ENCODE measurements around the gene SIGLEC1.

The SIGLEC1 gene

DNA sequence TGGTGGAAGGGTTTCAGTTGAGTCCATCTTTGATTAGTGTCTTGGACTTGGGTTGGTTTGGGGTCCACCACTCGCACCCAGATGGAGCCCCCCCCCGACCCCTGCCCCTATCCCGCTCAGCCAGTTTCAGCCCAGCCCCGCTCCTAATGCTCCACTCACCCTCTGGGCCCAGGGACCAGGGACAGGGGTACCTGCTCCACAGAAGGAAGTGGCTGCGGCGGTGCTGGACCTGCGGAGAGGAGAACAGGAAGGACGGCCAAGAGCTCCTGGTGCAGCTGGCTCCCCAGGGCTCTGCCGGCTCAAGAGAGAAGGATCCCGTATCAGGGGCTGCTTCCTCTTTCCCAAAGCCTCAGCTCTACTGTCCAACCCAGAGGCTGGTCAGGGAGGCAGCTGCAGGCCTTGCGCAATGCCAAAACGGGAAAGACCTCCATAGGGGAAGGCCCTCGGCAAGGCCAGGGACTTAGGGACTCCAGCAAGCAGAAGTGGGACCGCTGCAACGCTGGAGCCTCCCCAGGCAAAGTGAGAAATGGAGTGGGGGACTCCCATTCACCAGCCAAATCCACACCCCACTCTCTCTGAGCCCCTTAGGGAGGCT is at the start of gene SIGLEC1:
Gene SIGLEC1 (minus strand): TSS at position 322 of the 595 bp plus-strand sequence. CDS start 5,472 bp downstream, outside the sequence.
- no peak for DNase-seq

DNA sequence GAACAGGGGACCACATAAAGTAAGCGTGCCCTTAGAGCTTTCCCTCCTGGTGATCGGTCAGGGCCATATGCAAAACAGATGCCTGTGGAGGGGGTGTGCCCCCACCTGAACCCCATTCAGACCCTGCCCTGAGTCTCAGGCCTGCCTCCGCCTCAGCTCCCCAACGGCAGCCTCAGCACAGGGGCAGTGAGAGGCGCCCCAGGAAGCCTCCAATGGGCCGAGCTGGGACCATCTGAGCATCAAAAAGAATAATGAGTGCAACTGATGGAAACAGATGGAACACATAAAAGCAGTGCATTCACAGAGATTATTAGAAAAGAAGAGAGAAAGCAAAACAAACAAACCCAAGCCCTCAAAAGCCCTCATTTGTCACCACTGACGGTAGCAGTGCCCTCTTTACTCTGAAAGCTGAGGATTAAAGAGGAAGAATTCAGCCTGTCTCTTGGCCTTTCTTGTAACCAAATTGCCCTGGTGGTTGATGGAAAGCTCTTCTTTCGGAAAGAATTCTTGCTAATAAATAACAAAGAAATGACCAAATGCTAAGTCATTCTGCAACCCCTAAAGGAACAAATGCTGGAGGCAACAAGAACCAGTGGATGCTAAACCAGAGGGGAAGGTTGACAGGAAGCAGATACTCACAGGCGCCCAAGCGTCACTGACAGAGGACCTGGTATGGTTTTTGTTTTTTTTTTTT is 48.4 kb upstream of the SIGLEC1 start:
- DNase-seq: no peak

DNA sequence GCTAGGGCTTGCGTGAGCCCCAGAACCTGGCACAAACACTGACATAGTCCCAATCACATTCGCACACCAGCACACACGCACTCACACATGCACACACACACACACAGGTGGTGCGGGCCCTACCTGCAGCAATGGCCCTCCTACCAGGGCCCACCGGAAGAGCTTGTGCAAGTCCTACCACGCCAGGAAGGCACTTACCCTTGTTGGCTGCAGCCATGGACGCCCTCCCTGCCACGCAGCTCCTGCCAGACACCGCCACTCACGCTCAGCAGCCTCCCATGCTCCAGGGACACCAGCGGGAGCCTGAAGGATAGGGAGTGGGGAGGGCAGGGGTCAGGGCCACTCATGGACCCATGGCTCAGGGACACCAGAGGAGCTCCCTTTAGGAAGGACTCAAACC is 47.5 kb upstream of the SIGLEC1 start:
- DNase-seq: no peak

DNA sequence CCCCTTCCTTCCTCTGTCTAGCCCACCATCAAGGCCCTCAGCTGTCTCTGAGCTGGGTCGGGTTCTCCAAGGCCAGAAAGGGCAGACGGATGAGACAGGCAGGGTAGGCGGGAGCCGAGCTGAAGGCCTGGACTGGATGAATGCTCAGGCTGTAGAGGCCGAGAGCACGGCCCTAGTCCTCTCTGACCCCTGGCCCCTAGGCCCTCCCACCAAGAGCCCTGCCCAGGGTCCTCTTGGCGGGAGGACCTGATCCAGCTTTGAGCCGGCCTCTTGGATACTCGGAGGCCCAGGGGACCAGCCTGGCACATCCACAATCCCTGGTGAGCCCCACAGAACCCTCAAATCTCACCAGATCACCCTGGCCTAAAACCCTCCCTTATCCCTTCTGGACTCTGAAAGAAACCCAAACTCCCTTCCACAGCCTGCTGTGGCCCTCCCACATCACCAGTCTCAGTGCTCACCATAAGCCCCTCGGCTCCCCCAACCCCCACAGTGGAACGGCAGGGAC is 47.0 kb upstream of the SIGLEC1 start:
- DNase-seq: no peak

DNA sequence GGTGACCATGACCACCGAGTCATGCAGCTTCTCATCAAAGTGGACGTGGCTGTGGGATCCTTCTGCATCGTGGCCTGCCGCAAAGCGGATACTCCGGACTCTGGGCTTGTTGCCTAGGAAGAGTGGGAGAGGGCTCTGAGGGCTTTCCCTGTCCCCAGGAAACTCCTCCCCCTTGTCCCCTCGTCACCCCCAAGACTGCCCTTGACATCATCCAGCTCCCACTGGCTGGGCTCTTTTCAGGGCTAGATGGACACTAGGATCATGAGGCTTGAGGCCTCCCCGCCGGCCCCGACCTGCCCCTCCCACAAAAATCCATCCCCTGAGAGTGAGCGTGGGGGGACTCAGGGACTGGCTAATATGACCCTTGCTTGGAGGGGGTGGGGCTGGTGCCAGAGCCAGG is 46.2 kb upstream of the SIGLEC1 start:
- no peak for DNase-seq

DNA sequence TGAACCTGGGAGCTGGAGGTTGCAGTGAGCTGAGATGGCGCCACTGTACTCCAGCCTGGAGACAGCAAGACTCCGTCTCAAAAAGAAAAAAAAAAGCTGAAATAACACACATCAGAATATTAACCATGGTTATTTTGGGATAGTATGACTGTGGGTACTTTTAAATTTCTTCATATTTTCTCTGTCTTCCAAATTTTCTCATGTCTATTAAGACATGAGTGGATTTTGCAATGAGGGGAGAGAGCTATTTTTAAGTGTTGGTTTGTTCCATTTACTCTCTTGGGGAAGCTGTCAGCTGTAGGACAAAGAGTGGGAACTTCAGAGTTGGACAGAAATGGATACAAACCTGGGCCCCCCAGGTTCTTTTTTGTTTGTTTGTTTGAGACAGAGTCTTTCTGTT is 44.9 kb upstream of the SIGLEC1 start:
- no peak for DNase-seq

DNA sequence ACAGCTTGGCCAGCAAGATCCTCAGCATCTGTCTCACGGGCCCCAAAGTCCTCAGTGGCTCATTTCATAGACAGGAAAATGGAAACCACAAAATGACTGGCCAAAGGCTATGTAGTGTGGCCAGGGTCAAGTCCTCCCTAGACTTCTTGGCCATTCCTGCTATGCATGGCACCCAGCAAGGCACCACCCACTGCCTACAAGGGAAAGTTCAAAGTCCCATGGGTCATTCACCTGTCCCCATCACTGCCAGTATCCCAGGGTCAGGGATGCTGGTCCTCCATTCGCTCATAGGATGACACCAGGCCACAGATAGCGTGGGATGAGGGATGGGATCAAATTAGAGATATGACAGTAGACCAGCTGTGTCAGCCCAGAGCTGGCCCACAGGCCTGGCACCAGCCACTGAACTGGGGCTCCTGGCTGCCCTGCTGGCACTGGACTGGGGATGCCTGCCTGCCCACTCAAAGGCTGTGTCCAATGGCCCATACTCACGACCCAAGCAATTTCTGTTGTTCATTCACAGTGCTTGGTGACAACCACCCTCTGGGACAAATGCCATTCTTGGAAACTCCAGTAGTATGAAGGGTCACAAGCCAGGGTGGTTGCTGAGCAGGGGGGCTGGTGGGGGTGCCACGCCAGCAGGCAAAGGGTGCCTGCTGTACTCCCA is 43.5 kb upstream of the SIGLEC1 start:
- no peak for DNase-seq

DNA sequence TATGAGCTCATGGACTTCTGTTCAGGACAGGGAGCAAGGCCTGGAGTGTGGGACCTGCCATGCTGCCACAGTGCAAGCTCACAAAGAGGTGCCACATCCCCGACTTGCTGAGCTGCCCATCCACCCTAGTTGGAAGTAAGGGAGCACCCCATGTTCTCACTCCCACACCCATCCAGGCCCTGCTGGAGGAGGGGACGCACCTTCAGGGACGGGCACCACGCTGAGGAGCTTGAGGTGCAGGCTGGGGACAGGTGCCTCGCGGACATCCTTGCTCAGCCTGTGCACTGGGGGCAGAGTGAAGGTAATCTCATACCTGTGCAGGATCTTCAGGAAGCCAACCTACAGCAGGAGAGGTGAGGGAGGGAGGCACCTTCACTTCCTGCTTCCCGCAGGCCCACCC is 42.9 kb upstream of the SIGLEC1 start:
- no peak for DNase-seq

DNA sequence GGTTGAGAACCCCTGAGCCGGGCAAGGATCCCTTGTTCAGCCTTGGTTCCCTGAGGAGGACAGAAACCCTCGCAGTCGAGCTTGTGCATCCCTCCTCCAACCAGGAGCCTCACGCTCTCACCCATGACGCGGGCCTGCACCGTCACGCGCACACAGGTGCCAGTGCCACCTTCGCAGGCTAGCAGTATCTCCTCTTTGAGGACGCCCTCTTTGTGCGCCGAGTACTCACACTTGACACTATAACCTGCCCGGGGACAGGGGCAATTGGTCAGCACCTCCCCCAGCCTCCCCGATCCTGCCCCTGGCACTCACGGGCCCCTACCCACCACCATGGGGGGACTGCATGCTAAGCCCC is 41.9 kb upstream of the SIGLEC1 start:
- DNase-seq: no peak

DNA sequence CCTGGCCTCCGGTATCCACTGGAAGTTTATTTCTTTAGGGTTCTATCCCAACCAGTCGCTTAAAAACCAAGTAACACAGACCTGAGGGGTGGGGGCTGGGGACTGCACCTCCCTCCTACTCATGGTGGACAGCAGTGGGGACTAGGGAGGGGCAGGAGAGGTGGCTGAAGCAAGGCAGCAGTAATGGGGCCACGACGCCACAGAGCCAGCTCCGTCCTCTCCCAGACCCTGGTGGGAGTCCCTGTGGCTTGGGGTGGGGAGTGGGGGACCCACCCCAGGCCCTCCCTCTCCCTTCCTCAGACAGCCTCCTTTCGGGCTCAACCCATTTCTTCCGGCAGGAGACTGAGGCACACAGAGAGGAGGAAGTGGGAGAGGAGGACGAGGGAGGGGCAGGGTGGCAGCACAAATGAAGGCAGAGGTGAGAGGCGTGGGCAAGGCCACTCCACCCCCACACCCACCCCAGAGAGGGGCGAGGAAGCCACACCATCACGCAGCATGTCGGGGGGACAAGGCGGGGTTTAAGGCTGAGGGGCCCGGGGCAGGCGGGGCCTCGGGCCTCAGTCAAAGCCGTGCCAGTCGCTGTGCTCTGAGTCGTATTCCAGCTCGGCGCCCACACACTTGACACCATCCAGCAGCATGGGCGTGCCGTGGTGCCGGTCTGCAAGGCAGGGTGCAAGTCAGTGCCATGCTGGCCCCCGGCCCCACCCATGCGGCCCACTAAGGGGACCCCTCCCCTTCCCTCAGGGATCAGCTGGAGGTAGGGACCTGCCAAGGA is 41.3 kb upstream of the SIGLEC1 start:
- no peak for DNase-seq

DNA sequence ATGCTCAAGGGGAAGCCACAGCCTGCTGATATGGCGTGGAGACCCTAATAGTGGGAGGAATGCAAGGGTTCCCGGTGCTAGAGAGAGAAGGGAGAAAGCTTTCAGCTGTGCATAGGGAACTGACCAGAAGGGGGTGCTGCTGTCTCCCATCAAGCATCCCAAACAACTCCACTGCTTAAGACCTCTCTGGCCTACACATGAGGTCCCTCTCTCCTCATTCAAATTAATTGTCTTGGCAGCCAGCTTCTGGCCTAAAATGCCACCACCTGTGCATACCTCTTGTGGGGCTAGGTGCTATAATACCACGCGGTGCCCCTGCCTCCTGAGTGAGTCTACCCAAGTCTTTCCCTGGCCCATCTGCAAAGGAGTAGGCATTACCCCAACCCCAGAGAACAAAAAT is 40.7 kb upstream of the SIGLEC1 start:
- peak; percentile 84 for DNase-seq

DNA sequence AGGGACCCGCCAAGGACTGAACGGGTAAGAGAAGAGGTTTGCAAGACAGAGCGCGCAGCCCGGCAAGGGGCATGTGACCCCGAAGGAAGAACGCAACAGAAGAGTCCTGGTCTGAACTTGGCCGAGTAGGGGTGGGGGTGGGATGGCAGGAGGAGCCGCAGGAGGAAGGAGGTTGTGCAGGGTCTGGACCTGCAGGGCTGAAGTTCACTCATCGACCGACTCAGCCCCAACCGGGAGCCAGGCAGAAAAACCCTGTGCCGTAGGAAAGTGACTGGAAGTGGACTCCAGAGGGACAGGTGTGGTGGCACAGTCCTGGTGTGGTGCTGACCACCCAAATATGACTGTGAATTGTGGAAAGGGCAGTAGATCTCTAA is 40.0 kb upstream of the SIGLEC1 start:
- no peak for DNase-seq

DNA sequence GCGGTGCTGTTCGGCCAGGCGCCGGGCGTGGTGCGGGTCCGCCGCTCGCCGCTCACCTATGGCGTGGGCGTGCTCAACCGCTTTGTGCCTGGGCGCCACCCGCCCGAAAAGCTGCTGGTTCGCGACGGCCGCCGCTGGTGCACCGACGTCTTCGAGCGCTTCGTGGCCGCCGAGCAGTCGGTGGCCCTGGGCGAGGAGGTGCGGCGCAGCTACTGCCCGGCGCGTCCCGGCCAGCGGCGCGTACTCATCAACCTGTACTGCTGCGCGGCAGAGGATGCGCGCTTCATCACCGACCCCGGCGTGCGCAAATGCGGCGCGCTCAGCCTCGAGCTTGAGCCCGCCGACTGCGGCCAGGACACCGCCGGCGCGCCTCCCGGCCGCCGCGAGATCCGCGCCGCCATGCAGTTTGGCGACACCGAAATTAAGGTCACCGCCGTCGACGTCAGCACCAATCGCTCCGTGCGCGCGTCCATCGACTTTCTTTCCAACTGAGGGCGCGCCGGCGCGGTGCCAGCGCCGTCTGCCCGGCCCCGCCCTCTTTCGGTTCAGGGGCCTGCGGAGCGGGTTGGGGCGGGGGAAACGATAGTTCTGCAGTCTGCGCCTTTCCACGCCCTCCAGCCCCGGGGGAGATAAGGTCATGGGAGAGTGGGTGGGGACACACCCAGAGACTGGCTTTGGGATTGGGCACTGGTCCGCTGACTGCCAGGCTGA is 39.4 kb upstream of the SIGLEC1 start:
- DNase-seq: peak; percentile 97

DNA sequence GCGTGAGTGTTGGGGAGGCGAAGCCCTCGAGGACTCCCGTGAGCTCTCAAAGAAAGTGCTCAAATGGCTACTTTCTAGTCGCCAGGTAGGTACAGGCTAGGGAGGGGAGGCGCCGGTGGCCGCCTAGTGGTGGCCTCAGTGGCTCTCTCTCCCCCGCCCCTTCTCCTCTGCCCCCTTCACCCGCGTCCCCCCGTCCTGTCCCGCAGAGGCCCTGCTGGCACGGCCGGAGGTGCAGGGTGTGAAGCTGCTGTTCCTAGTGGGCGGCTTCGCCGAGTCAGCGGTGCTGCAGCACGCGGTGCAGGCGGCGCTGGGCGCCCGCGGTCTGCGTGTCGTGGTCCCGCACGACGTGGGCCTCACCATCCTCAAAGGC is 38.9 kb upstream of the SIGLEC1 start:
- no peak for DNase-seq

DNA sequence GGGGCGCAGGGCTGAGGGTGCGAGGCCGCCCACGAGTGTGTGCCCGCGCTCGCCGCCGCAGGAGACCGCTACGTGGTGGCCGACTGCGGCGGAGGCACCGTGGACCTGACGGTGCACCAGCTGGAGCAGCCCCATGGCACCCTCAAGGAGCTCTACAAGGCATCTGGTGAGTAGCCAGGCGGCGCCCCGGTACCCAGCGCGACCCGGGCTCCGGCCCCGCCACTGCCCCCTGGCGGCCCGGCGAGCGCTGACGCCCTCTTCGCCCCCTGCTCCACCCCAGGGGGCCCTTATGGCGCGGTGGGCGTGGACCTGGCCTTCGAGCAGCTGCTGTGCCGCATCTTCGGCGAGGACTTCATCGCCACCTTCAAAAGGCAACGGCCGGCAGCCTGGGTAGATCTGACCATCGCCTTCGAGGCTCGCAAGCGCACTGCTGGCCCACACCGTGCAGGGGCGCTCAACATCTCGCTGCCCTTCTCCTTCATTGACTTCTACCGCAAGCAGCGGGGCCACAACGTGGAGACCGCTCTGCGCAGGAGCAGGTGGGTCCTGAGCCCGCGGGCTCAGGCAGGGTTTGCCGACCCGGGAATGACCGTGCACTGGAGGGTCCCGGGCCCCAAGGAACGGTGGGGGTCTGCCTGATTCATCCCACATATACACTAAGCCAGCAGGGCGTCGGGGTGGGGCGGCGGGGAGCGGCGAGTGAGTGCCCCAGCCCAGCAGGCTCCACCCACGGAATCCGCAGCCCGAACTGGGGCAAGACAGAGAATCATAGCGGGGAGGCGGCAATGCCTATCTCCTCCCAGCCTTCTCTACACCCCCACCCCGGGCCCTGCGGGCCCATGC is 37.5 kb upstream of the SIGLEC1 start:
- peak; percentile 49 for DNase-seq

DNA sequence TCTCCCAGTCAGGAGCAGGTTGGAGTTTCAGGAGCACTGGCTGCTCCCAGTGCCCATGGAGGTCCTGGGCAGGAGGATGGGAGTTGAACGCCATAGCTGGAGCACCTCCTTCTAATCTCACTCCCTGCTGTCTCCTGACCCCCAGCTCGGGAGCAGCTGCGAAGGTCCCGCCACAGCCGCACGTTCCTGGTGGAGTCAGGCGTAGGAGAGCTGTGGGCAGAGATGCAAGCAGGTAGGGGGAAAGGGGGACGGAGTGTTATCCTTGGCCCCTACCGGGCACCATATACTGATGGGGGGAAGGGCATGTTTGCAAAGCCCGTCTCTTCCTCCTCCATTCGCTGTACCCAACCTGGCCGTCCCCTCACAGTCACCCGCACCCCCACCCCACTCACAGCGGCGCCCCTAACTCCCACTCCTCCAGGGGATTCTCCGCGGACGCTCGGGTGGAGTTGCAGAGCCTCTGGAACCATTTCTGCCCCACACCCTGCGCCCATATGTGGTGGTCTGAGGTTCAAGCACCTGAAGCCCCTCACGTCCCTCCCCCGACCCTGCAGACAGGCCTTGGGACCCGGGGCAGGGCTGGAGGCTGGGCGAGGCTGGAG is 36.8 kb upstream of the SIGLEC1 start:
- DNase-seq: no peak

DNA sequence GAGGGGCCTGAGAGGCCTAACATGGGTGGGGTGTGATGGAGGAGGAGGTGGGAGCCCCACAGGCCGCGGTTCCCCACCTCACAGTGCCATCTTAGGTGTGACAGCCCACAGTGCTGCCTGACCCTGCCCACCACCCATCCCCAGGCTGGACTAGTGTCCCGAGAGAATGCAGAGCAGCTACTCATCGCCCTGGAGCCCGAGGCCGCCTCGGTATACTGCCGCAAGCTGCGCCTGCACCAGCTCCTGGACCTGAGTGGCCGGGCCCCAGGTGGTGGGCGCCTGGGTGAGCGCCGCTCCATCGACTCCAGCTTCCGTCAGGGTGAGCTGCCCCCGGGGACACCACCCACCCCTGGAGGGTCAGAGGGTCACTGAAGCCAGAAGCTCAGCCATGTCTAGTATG is 35.7 kb upstream of the SIGLEC1 start:
- no peak for DNase-seq

DNA sequence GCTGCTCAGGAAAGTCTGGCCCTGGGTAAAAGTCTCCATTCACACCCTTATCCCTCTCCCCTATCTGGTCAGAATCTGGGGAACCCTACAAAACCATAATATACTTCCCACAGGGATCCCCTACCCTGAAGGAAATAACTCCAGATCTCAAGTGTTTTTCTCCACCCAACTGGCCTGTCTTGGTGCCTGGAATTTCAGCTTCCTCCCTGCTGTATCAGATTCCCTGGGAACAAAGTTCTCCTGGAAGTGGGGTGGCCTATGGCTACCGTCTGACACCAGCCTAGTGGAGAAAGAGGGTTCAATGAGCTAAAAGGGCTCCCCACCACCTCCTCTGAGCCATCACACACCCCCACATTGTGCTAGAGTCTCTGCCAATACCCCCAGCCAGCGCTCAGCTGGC is 35.1 kb upstream of the SIGLEC1 start:
- DNase-seq: no peak

DNA sequence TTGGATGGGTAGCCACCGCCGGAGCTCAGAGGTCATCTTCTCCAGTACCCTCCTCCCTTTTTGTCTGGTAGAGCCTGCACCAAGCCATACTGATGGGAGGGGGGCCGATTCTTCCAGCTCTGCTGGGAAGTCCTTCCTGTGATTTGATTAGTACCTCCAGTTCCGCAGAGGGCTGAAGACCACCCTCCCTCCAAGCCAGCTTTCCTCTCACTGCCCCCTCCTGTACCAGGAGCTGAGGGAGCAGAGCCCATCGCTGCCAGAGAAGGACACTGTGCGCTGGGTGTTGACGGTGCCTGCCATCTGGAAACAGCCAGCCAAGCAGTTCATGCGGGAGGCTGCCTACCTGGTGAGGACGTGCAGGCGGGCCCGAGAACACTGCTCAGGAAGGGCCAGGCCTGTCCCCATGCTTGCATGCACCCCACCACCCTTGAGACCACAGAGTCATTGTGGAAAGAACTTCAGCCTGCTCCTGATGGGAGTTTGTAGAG is 33.3 kb upstream of the SIGLEC1 start:
- no peak for DNase-seq

DNA sequence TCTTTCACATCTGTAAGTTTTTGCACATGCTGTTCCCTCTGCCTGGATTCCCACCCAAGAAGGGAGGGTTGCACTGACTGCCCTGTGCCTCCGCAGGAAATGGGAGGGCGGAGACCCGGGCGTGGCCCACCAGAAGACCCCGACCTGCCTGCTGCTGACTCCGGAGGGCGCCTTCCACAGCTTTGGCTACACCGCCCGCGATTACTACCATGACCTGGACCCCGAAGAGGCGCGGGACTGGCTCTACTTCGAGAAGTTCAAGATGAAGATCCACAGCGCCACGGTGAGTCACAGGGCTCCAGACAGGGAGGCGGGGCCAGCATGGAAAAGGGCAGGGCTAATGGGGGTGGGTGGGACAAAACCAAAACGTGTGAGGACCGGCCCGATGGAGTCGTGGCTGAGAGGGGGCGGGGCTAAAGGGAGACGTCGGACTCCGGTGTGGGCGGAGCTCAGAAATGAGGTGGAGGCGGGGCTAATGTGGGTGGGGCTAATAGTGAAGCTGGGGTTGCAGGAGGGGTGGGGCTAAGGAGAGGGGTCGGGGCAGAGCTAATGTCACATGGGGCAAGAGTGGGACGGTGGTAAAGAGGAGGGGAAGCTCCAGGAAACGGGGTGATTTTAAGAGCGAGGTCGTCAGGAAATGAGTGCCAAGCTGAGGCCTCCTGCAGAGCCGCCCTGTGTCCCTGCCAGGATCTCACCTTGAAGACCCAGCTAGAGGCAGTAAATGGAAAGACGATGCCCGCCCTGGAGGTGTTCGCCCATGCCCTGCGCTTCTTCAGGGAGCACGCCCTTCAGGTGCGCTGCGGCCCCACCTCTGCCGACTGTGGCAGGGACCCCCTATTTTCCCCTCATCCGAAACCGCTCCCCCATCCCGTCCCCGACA is 32.6 kb upstream of the SIGLEC1 start:
- peak; percentile 90 for DNase-seq
